ENCODE data around the gene STX12.
"Not testable (repeated sequence)": the region's sequence is repeated elsewhere in the genome, so short reads cannot be mapped to it uniquely, and the experiment has no call there.

The STX12 gene

DNA sequence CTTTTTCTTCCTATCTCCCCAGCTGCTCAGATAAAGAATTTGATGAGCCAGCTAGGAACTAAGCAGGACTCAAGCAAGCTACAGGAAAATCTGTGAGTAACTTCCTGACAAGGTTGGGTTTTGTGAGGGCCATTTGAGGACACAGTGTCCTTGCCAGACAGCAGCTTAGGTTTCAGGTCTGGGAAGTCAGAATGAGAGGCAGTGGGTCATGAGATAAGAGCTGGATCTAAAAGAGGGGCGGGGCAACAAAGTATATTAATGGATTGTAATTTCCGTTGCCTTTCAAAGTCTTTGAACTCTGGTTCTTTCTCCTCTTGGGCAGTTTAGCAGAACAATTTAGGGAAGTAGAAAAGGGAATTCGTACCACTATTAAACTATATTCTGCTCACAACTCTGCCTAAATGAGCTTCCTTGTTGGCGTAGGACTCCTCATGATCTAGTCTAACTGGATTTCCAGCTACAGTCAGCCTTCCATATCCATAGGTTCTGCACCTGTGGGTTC is 16.6 kb downstream of the STX12 start:
- H3K4me3 ChIP-seq (ENCODE audit: low read length) = no peak overlapping the region
- H3K9me3 ChIP-seq (ENCODE audit: insufficient read depth, low read length) = no peaks in the 10 kb centered on the region
- no peak overlapping the region for H2AFZ ChIP-seq (ENCODE audit: low read depth, low read length)
- TF ChIP-seq CTCF (IDR thresholded peaks at IDR 0.05; ENCODE audit: low read depth, low read length) (no peak), EZH2phosphoT487 (IDR thresholded peaks at IDR 0.05; ENCODE audit: low read depth) (no peak)
- no peak overlapping the region for H3K27ac ChIP-seq (ENCODE audit: low read length)
- H3K27me3 ChIP-seq (ENCODE audit: low read depth, low read length) = no peaks in the 10 kb centered on the region
- no peak overlapping the region for H3K9ac ChIP-seq (ENCODE audit: low read length)
- H3K36me3 ChIP-seq (replicated peaks; ENCODE audit: low read depth, low read length) = peaks cover 12% of the 10 kb centered on the region
- no peak overlapping the region for H3K4me2 ChIP-seq (ENCODE audit: low read length)
- no peaks in the 10 kb centered on the region for H4K20me1 ChIP-seq (ENCODE audit: insufficient read depth, low read length)
- H3K4me1 ChIP-seq (ENCODE audit: low read length) = no peaks in the 10 kb centered on the region
- H3K79me2 ChIP-seq (ENCODE audit: low read length) = peaks cover 17% of the 10 kb centered on the region

GRCh38 chr1:27790270-27790669 is 17.3 kb downstream of the STX12 start:
- H3K4me2 ChIP-seq (ENCODE audit: low read length); H2AFZ ChIP-seq (ENCODE audit: low read depth, low read length); H3K4me1 ChIP-seq (ENCODE audit: low read length); H3K27me3 ChIP-seq (ENCODE audit: low read depth, low read length); H3K27ac ChIP-seq (ENCODE audit: low read length); H4K20me1 ChIP-seq (ENCODE audit: insufficient read depth, low read length); H3K4me3 ChIP-seq (ENCODE audit: low read length); H3K9me3 ChIP-seq (ENCODE audit: insufficient read depth, low read length); H3K9ac ChIP-seq (ENCODE audit: low read length): not testable (repeated sequence)
- peaks cover 12% of the 10 kb centered on the region for H3K36me3 ChIP-seq (replicated peaks; ENCODE audit: low read depth, low read length)
- peaks cover 14% of the 10 kb centered on the region for H3K79me2 ChIP-seq (ENCODE audit: low read length)

- no peak overlapping the region for H3K4me3 ChIP-seq (ENCODE audit: low read length)
- TF ChIP-seq CTCF (IDR thresholded peaks at IDR 0.05; ENCODE audit: low read depth, low read length) (no peak), EZH2phosphoT487 (IDR thresholded peaks at IDR 0.05; ENCODE audit: low read depth) (no peak)
- H3K27me3 ChIP-seq (ENCODE audit: low read depth, low read length) = no peaks in the 10 kb centered on the region
- no peak overlapping the region for H2AFZ ChIP-seq (ENCODE audit: low read depth, low read length)
- peaks cover 9% of the 10 kb centered on the region for H3K36me3 ChIP-seq (replicated peaks; ENCODE audit: low read depth, low read length)
- no peak overlapping the region for H3K9ac ChIP-seq (ENCODE audit: low read length)
- no peak overlapping the region for H3K4me2 ChIP-seq (ENCODE audit: low read length)
- peaks cover 5% of the 10 kb centered on the region for H3K4me1 ChIP-seq (ENCODE audit: low read length)
- no peaks in the 10 kb centered on the region for H4K20me1 ChIP-seq (ENCODE audit: insufficient read depth, low read length)
- H3K9me3 ChIP-seq (ENCODE audit: insufficient read depth, low read length) = no peaks in the 10 kb centered on the region
- no peak overlapping the region for H3K27ac ChIP-seq (ENCODE audit: low read length)
- no peaks in the 10 kb centered on the region for H3K79me2 ChIP-seq (ENCODE audit: low read length)
These were observed 22.6 kb downstream of the STX12 start for GRCh38 chr1:27795601-27796000.

DNA sequence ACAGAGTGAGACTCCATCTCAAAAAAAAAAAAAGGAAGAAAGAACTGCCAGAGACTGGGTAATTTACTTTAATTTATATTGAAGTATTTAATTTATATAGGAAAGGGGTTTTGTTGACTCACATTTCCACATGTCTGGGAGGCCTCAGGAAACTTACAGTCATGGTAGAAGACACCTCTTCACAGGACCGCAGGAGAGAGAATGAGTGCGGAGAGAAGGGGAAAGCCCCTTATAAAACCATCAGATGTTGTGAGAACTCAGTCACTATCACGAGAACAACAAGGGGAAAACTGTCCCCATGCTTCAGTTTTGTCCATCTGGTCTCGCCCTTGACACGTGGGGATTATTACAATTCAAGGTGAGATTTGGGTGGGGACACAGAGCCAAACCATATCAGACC is 31.8 kb downstream of the STX12 start:
- Histone ChIP-seq H3K36me3 (replicated peaks; ENCODE audit: low read depth, low read length) (peaks cover 14% of the 10 kb centered on the region), H3K4me2 (ENCODE audit: low read length) (no peak overlapping the region)

More for the DNA sequence above, 31.8 kb downstream of the STX12 start:
- no peak overlapping the region for H3K9ac ChIP-seq (ENCODE audit: low read length)
- no peaks in the 10 kb centered on the region for H3K27me3 ChIP-seq (ENCODE audit: low read depth, low read length)
- no peak for TF ChIP-seq EZH2phosphoT487 (IDR thresholded peaks at IDR 0.05; ENCODE audit: low read depth)
- TF ChIP-seq CTCF (IDR thresholded peaks at IDR 0.05; ENCODE audit: low read depth, low read length) = no peak
- H3K79me2 ChIP-seq (ENCODE audit: low read length) = no peaks in the 10 kb centered on the region
- H3K4me3 ChIP-seq (ENCODE audit: low read length) = no peak overlapping the region
- no peaks in the 10 kb centered on the region for H3K9me3 ChIP-seq (ENCODE audit: insufficient read depth, low read length)
- H2AFZ ChIP-seq (ENCODE audit: low read depth, low read length) = no peak overlapping the region
- no peak overlapping the region for H3K27ac ChIP-seq (ENCODE audit: low read length)
- H4K20me1 ChIP-seq (ENCODE audit: insufficient read depth, low read length) = no peaks in the 10 kb centered on the region
- no peaks in the 10 kb centered on the region for H3K4me1 ChIP-seq (ENCODE audit: low read length)

Measured in OCI-LY3 (cell line).